ENCODE measurements around the gene TTLL11.

The TTLL11 gene

DNA sequence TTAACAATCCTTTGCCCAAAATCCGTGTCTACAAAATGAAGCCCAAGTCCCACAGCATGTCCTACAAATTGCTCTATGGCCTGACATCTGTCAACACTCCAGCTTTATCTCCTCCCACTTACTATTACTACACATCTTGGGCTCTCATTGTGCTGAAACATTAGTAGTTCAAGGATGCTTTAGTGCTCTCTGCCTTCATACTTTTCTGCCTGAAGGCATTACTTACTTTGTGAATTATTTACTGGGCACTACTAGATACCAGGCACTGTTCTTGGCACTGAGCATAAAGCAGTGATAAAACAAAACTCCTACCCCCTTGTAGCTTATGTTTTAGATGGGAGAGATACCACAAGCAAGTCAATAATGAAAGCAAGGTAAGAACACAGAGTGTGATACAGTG lies 113.4 kb downstream of the TTLL11 start:
- H3K4me3 ChIP-seq (ENCODE audit: low read depth, low read length) = no peak overlapping the region
- no peak for DNase-seq (ENCODE audit: low read depth)
- TF ChIP-seq POLR2A (IDR thresholded peaks at IDR 0.05; ENCODE audit: extremely low read depth, insufficient read length) (no peak), MYC (IDR thresholded peaks at IDR 0.05; ENCODE audit: low read depth, low read length) (no peak)
- TF ChIP-seq, protein P1, sequence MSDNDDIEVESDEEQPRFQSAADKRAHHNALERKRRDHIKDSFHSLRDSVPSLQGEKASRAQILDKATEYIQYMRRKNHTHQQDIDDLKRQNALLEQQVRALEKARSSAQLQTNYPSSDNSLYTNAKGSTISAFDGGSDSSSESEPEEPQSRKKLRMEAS (IDR thresholded peaks at IDR 0.05; ENCODE audit: low read depth, low read length) = no peak
- TF ChIP-seq, protein P2, sequence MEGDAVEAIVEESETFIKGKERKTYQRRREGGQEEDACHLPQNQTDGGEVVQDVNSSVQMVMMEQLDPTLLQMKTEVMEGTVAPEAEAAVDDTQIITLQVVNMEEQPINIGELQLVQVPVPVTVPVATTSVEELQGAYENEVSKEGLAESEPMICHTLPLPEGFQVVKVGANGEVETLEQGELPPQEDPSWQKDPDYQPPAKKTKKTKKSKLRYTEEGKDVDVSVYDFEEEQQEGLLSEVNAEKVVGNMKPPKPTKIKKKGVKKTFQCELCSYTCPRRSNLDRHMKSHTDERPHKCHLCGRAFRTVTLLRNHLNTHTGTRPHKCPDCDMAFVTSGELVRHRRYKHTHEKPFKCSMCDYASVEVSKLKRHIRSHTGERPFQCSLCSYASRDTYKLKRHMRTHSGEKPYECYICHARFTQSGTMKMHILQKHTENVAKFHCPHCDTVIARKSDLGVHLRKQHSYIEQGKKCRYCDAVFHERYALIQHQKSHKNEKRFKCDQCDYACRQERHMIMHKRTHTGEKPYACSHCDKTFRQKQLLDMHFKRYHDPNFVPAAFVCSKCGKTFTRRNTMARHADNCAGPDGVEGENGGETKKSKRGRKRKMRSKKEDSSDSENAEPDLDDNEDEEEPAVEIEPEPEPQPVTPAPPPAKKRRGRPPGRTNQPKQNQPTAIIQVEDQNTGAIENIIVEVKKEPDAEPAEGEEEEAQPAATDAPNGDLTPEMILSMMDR (IDR thresholded peaks at IDR 0.05; ENCODE audit: low read depth, low read length) = no peak

DNA sequence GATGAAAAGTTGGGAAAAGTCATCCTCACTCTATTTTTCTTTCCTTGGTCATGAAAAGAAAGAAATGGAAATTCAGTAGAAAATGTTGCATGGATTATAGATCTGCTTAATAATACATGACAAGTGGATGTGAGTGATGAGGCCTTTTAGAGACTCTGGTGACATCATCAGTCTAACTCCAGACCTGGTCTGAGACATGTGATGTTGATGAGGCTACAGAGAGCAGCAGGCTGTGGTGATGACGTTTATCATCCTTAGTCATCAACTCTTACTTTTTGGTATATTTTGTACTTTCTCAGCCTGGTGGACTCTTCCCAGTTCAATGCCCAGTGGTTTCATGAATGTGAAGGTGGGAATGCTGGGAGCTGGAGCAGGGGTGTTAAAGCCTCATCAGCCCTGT lies 116.4 kb downstream of the TTLL11 start:
- DNase-seq (ENCODE audit: low read depth) = no peak
- H3K4me3 ChIP-seq (ENCODE audit: low read depth, low read length) = no peak overlapping the region
- no peak for TF ChIP-seq MYC (IDR thresholded peaks at IDR 0.05; ENCODE audit: low read depth, low read length)
- TF ChIP-seq POLR2A (IDR thresholded peaks at IDR 0.05; ENCODE audit: extremely low read depth, insufficient read length) = no peak

DNA sequence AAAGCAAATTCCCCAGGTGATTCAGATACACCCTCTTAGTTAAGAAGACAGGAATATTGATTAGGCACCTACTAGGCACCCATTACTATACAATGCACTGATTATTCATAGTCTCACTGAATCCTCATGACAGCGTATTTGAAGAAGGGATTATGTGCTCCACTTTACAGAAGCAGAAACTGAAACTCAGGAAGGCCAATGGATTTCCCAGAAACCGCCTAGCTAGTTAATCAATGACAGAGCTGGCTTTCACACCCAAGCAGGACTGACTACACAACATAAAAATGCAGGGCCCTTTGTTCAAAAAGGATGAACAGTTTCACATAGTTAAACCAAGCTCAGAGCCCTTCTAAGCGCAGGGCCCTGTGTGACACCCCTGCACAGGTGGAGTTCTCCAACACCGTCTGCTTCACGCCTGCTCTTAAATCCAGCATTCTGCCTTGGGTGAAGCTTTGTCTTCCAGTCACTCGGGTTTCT lies 117.3 kb downstream of the TTLL11 start:
- H3K4me3 ChIP-seq (ENCODE audit: low read depth, low read length) = no peak overlapping the region
- DNase-seq (ENCODE audit: low read depth) = no peak
- TF ChIP-seq POLR2A (IDR thresholded peaks at IDR 0.05; ENCODE audit: extremely low read depth, insufficient read length) = no peak
- TF ChIP-seq, protein P2 (IDR thresholded peaks at IDR 0.05; ENCODE audit: low read depth, low read length) = no peak
- no peak for TF ChIP-seq MYC (IDR thresholded peaks at IDR 0.05; ENCODE audit: low read depth, low read length)
- TF ChIP-seq, protein P1 (IDR thresholded peaks at IDR 0.05; ENCODE audit: low read depth, low read length) = no peak

DNA sequence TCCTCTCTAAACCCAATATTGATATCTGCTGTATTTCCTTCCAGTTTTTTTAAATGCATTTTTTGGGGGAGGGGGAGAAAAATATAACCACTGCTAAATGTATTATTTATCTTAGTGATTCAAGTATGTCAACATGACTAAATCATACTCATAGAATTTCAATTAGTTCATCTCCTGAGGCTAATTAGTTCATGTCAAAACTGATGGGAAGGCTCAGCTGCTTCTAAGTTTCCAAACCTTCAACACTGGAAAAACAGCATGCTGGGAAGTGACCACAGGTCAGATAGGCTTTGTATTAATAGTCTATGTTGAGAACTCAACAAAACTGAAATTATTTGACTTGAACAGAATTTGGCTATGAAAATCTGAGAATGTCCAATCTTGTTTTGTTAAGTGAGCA lies 118.7 kb downstream of the TTLL11 start:
- no peak overlapping the region for H3K4me3 ChIP-seq (ENCODE audit: low read depth, low read length)
- DNase-seq (ENCODE audit: low read depth) = no peak
- TF ChIP-seq MYC (IDR thresholded peaks at IDR 0.05; ENCODE audit: low read depth, low read length) (no peak), POLR2A (IDR thresholded peaks at IDR 0.05; ENCODE audit: extremely low read depth, insufficient read length) (no peak)
- TF ChIP-seq, protein P1 (IDR thresholded peaks at IDR 0.05; ENCODE audit: low read depth, low read length) = no peak
- TF ChIP-seq, protein P2 (IDR thresholded peaks at IDR 0.05; ENCODE audit: low read depth, low read length) = no peak

DNA sequence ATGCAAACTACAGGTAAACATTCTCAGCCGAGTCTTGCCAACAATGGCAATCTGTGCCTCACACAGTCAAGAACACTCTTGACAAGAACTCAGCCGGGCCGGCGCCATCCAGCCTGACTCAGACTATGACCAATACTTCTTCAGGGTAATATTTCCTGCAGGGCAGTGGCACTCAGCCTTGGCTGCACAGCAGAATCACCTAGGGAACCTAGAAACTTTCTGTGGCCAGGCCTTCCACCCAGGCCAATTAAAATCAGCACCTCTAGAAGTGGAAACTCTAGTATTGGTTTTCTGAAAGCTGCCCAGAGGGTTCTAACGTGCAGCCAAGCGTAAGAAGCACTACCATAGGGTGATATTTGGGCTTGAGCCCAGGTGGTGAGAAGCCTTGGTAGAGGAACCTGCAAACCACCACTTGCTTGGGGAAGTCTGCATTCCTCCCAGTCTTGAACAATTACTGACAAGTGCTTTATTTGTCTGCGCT lies 120.6 kb downstream of the TTLL11 start:
- no peak for DNase-seq (ENCODE audit: low read depth)
- TF ChIP-seq, protein P1 (IDR thresholded peaks at IDR 0.05; ENCODE audit: low read depth, low read length) = no peak
- TF ChIP-seq POLR2A (IDR thresholded peaks at IDR 0.05; ENCODE audit: extremely low read depth, insufficient read length) (no peak), MYC (IDR thresholded peaks at IDR 0.05; ENCODE audit: low read depth, low read length) (no peak)
- TF ChIP-seq, protein P2 (IDR thresholded peaks at IDR 0.05; ENCODE audit: low read depth, low read length) = no peak
- no peak overlapping the region for H3K4me3 ChIP-seq (ENCODE audit: low read depth, low read length)

DNA sequence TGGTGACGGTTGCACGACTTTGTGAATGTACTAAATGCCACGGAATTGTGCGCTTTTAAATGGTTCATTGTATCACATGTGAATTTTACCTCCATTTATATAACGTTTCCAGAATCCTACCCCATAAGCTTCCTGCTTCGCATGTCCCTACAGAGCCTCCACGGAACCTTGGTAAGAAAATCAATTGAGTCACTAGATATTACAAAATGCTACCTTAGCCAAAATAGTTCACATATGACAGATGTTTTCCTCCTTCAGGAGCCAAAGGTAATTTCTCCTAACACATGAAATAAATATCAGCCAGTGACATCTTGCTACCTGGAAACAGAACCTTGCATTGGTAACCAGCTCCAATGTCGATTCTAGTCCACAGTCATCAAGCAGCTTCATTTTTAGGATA lies 125.1 kb downstream of the TTLL11 start:
- DNase-seq (ENCODE audit: low read depth) = no peak

More for the DNA sequence above, 125.1 kb downstream of the TTLL11 start:
- TF ChIP-seq, protein P1 (IDR thresholded peaks at IDR 0.05; ENCODE audit: low read depth, low read length) = no peak
- no peak for TF ChIP-seq POLR2A (IDR thresholded peaks at IDR 0.05; ENCODE audit: extremely low read depth, insufficient read length)
- TF ChIP-seq MYC (IDR thresholded peaks at IDR 0.05; ENCODE audit: low read depth, low read length) = no peak
- no peak overlapping the region for H3K4me3 ChIP-seq (ENCODE audit: low read depth, low read length)
